ENCODE results near the gene TGFBR2.

TGFBR2 gene

GRCh38 chr3:30676424-30677346, 70.3 kb downstream of the TGFBR2 start:
- no peak for DNase-seq

DNA sequence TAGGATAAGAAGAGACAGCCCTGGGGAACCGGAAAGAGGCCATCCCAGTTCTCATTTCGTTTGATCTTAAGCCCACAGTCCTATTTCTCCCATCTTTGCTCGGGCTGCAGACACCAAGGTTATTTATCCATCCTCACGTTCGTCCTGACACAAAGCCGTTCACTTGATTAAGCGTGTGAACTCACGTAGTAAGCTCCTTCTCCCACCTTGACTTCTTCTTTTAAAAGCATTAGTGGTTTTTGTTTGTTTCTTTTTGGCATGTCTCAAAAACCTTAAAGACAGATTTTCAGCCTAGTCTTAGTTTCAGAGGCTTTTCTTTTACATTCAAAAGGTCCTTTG, 70.9 kb downstream of the TGFBR2 start:
- no peak for DNase-seq

- no peak for DNase-seq
Observed at GRCh38 chr3:30679045-30679444, 72.6 kb downstream of the TGFBR2 start.

DNA sequence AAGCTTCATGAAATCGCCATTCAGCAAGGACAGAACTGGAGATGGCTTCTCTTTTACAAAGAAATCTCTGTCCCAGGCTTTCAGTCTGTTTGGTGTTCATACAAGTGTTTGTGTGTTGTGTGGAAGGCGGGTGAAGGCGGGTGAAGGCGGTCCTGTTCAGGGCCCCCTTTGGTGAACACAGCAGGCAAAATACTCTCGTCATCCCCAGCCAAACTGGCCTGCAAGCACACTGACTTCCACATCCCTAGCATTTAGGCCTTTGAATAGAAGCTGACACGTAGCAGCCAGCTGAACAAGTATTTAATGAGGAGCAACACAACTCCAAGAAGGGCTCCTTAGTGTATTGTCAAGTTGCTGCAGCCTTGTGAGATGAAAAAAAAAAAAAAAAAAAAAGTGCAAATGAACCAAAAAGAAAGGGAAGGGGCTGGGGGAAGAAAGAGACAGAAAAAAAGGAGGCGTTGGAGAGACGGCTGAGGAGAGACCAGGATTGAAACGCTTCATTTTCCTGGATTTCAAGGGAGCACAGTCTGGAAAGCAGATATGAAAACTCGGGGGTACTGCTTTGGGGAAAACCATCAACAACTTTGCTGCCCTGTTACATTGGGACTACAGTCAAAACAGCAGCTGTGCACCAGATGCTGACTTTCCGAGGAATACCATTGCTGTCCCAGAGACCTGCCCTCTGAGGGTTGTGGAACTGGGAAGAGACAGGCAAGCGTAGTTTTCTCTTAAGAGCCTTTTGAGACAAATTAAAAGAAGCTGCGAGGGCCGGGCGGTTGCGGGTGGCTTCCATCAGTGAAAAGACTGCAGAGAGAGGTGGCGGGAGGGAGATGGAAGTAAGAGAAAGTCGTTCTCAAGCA, 74.6 kb downstream of the TGFBR2 start:
- peak; percentile 20 for DNase-seq

DNA sequence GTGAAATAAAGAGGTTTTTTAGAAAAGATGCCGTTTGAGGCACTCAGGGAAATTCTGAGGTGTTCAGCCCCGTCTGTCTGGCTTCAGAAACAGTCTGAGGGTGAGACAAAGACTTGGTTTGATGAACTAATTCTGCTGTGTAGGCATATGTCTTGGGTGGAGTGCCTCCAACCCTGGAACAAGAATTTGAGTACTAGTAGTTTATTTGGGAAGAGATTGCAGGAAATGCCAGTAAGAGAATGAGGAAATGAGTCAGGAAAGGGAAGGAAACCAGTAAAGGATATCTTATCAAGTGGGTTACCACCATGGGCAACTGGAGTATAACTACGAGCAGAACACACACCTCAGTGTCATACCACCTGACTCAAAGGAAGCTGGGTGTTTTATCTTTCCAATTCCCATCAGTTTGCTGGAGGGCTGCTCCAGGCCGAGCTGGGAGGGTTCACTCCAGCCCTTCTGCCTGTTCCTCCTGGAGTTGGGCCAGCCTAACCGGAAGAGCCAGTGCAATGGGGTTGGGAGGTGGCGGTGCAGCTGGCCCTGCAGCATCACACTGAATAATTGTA, 75.3 kb downstream of the TGFBR2 start:
- no peak for DNase-seq

DNA sequence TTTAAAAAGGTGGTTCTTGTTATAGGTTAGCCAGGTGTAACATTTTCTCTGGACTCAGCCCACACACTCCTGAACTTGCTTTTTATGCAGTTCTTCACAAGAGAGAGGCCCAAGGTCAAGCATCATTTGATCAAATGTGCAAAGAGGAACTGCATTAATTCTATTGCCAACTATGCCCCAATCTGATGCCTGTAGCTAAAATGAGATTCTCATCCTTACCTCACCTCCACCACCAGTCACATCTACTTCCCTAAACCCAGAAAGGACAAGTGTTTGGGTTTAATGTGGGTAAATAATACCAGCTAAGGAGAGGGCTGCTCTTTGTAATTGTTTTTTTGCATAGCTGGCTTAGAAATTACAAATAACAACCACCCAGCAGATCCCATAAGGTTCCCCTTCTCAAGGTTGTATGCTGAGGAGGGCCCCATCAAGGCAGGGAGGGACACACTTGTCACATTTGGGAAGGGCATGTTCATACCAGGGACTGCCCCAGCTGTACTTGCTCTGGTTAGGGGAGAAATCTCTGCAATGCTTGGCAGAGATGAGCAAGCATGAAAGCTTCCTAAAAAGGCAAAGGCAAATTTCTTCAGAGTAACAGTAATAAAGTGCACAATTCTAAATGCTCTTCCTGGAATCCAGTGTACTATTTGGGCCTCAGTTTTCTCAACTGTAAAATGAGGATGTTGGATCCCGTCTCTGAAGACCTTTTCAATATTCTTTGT, 76.2 kb downstream of the TGFBR2 start:
- DNase-seq: no peak

DNA sequence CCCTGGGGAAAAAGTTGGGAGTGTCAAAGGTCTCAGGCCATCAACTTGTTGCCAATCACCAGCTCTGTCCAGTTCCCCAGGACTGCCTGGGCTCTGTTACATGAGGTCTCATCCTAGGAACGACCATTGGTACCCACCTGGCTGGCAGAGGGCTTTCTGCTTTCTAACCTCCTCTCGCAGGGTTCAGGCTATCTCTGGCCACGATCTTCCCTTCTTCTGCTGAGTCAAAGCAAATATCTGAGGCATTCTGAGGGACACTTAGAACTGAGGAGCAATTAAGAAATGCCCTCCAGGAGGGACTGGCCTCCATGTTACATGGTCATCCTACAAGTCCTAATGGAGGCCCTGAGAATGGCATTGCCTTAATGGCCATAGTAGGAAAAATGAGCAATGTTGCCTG, 77.4 kb downstream of the TGFBR2 start:
- no peak for DNase-seq

DNA sequence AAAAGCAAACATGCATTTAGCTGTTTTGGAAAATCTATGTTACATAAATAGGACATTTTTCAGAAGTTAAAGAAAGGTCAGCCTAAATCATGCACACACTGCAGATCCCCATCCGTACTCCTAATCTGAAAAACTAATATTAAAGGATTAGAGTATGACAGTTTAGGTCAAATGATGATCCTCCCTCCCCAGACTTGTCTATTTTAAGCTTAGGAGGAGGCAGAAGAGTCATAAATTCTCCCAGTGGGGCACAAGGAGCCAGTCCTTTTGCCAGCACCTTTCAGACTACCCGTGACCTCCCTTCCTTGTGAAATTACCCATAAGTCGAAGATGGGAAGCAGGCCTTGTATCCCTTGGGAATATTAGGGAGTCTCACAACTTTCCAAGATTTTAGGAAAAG, 78.0 kb downstream of the TGFBR2 start:
- no peak for DNase-seq

DNA sequence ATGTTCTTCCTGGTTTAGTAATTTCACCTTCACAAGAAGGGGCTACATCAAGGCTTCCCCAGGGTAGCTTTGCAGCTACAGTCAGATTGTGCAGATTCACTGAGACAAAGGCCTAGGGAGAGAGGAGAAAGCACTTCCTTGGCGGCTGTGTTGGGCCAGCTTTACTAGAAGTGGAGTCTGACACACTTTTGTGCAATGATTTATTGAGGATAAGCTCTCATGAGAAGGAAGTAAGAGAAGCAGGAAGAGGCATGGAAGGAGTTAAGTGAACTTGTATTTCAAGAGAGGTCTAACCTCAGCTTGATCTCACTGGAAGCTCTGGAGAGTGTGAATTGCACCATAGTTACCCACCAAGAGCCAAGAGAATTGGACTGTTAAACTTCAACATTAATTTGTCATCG, 78.9 kb downstream of the TGFBR2 start:
- no peak for DNase-seq

DNA sequence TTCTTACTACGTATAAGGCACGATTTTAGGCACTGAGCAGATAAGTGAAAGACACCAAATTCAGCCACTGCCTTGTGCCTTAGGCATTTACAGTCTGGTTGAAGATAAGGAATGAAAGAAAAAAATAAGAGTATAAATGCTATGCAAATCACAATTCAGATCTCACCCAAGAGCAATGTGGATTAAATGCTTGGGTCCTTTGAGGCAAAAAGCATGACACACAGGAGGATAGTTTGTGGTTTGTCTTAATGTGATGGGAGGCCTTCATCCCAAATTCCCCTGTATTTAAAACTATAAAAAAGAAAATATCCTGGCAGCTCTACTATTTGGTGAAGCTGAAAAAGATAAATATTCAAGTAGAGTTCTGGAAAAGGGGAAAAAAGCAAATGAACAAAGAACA, 79.8 kb downstream of the TGFBR2 start:
- DNase-seq: no peak

- no peak for DNase-seq
Observed at GRCh38 chr3:30686799-30687198, 80.4 kb downstream of the TGFBR2 start.

DNA sequence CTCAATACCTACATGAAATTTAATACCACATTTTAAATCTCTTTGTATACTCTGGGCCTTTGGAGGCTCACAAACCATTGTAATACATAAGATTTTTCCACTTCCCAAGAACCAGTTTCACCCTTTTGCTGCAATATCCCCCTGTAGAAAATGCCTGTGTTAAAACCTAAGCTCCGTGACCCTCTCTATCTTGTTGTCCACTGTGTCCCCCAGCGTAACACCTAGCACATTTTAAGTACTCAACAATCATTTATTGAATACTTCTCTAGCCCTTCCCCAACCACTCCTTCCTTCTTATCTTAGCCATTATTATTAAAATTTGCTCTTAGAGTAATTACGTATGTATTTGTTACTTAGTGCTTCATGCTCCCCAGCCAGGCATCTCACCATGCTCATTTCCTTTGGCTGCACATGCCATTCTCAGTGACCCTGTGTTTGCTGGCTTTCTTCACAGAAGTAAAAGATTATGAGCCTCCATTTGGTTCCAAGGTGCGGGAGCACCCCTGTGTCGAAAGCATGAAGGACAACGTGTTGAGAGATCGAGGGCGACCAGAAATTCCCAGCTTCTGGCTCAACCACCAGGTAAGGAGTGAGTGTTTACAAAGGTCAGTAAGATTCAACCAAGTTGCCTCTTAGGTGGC, 81.6 kb downstream of the TGFBR2 start:
- no peak for DNase-seq

DNA sequence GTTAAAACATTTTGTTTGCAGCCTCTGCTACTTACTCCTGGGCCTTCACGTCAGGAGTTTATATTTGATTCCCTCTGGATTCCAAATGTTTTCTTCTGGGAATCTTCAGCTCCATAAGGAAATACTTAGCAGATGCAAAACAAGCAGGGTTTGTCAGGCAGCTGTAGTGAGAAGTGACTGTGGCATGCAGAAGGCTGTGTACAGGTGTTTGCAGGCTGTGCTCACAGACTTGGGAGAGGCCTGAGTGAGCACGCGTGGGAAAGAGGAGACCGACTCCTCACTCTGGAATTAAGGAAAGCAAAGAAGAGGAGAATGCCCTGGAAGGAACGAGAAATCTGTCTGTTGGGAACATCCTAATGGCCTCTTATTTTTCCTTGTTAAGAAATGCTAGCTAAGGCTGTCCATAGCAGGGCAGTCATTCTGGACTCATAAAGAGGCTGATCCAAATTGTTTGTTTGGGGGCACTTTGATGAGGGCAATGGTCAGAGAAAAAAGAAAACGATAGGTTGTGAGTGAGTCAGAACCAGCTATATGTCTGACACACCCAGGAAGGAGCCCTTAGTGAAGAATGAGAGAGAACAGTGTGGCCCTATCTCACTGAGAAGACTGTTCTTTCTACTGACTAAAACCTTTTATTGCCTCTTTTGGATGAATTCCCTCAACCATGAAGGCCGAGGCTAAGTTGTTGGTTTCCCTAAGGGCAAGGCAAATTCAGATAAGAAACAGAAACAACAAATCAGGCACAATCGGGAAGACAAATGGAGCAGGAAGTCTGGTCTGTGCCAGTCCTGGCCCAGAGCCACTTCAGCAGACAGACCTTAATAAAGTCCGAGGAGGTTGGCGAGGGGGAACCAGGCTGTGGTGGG, 82.6 kb downstream of the TGFBR2 start:
- no peak for DNase-seq

GRCh38 chr3:30690199-30690598, 83.8 kb downstream of the TGFBR2 start:
- DNase-seq: no peak

- DNase-seq: no peak
Observed at GRCh38 chr3:30691249-30691880, 85.0 kb downstream of the TGFBR2 start.

DNA sequence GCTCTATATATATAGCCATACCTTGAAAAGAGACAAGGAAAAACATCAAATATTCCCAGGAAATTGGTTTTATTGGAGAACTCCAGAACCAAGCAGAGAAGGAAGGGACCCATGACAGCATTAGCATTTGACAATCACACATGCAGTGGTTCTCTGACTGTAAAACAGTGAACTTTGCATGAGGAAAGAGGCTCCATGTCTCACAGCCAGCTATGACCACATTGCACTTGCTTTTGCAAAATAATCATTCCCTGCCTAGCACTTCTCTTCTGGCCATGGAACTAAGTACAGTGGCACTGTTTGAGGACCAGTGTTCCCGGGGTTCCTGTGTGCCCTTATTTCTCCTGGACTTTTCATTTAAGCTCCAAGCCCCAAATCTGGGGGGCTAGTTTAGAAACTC, 85.5 kb downstream of the TGFBR2 start:
- DNase-seq: no peak

DNA sequence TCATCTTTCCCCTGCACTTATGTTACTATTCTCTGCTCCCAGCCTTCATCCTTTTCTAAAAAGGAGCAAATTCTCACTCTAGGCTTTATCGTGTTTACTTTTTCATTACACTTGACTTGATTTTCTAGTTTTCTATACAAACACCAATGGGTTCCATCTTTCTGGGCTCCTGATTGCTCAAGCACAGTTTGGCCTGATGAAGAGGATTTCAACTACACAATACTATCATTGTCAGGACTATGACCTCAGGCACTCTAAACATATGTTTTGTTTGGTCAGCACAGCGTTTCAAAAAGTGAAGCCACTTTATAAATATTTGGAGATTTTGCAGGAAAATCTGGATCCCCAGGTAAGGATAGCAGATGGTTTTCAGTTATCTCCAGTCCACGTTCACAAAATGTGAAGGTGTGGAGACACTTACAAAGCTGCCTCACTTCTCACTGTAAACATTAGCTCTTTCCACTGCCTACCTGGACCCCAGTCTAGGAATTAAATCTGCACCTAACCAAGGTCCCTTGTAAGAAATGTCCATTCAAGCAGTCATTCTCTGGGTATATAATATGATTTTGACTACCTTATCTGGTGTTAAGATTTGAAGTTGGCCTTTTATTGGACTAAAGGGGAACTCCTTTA, 86.2 kb downstream of the TGFBR2 start:
- no peak for DNase-seq

DNA sequence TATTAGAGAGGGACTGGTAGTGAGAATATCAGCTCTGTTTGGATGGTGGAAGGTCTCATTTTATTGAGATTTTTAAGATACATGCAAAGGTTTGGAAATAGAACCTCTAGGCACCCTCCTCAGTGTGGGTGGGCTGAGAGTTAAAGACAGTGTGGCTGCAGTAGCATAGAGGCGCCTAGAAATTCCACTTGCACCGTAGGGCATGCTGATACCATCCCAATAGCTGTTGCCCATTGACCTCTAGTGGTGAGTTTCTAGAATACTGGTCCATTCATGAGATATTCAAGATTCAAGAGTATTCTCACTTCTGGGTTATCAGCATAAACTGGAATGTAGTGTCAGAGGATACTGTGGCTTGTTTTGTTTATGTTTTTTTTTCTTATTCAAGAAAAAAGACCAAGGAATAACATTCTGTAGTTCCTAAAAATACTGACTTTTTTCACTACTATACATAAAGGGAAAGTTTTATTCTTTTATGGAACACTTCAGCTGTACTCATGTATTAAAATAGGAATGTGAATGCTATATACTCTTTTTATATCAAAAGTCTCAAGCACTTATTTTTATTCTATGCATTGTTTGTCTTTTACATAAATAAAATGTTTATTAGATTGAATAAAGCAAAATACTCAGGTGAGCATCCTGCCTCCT, 87.2 kb downstream of the TGFBR2 start:
- DNase-seq: peak; percentile 12

DNA sequence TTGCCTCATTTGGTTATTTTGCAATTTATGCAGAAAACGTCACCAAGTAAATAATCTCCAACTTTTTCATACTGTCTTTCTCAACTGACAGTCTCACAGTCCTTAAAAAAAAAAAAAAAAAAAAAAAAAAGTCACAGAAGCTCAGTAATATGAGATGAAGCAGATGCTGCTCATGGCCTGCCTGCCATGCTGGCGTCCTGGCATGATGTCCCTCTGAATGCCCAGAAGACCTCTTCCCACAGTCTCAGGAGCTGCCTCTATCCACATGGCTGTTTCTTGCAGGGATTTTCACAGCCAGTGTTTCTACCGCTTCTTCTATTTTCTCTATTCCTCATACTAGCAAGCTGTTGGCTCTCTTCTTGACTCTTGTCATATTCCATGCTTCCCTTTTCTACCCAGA, 87.7 kb downstream of the TGFBR2 start:
- DNase-seq: no peak

DNA sequence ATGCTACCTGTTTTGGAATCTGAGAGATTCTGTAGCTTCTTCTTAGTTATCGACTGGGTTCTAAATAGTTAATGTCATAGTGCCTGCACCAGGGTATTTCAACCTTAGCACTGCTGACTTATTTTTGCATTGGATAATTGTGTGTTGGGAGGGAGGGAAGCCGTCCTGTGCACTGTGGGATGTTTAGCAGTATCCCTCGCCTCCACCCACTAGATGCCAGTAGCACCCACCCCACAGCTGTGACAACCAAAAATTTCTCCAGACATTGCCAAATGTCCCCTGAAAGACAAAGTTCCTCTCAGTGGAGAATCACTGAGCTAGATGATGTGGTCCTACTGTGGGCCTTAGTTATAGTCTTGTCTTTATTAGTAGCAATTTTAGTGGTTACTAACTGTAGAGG, 88.3 kb downstream of the TGFBR2 start:
- no peak for DNase-seq

Measured in DMS 273 treated with DMSO at 0.1 percent for 48 hours (cell line).